Measurements from ENCODE around the gene PCDH19. TPM values are rescaled to one million over a fixed set of nuclear protein-coding genes. Genes with fewer than 3 reads are reported as not detected.
A peak's percentile ranks its signal among the peaks of the same experiment; 100 is the strongest.

Gene PCDH19
- total RNA-seq, 4 donors from 2014 or later: 0.68 to 3.1 (median 1.8) TPM

GRCh38 chrX:100411802-100412715 is 2.0 kb upstream of the PCDH19 start:
- Histone ChIP-seq H3K4me1 (peaks cover 31% of the 10 kb centered on the region), H3K36me3 (no peaks in the 10 kb centered on the region), H3K4me3 (no peak overlapping the region), H3K27ac (no peak overlapping the region), H3K9me3 (no peaks in the 10 kb centered on the region), H3K27me3 (peaks cover 45% of the 10 kb centered on the region)
- DNase-seq (ENCODE audit: low spot score in 2 of 2): no peak
- WGBS: 55% methylated on average over 36 of the region's 36 CpGs
- no peak for TF ChIP-seq EP300 (IDR thresholded peaks at IDR 0.05)
- no peak for TF ChIP-seq POLR2A (IDR thresholded peaks at IDR 0.05)
- TF ChIP-seq CTCF (IDR thresholded peaks at IDR 0.05): no peak
- TF ChIP-seq POLR2AphosphoS5 (IDR thresholded peaks at IDR 0.05): no peak

- WGBS: 44% methylated on average over 47 of the region's 53 CpGs
- Histone ChIP-seq H3K4me1 (peaks cover 31% of the 10 kb centered on the region), H3K9me3 (no peaks in the 10 kb centered on the region), H3K4me3 (peak overlapping the region; percentile 47), H3K27me3 (peaks cover 54% of the 10 kb centered on the region), H3K36me3 (no peaks in the 10 kb centered on the region), H3K27ac (no peak overlapping the region)
- TF ChIP-seq POLR2AphosphoS5 (IDR thresholded peaks at IDR 0.05) (no peak), EP300 (IDR thresholded peaks at IDR 0.05) (no peak), CTCF (IDR thresholded peaks at IDR 0.05) (no peak), POLR2A (IDR thresholded peaks at IDR 0.05) (no peak)
- DNase-seq (ENCODE audit: low spot score in 2 of 2): no peak
These were observed 1.1 kb upstream of the PCDH19 start for GRCh38 chrX:100410901-100411801.

GRCh38 chrX:100408713-100409609 is 1.1 kb downstream of the PCDH19 start:
- Histone ChIP-seq H3K27me3 (peaks cover 58% of the 10 kb centered on the region), H3K4me1 (peaks cover 31% of the 10 kb centered on the region), H3K36me3 (no peaks in the 10 kb centered on the region), H3K4me3 (peak overlapping the region; percentile 47), H3K9me3 (no peaks in the 10 kb centered on the region), H3K27ac (no peak overlapping the region)
- 43% methylated on average over 46 of the region's 87 CpGs for WGBS
- DNase-seq (ENCODE audit: low spot score in 2 of 2): no peak
- TF ChIP-seq CTCF (IDR thresholded peaks at IDR 0.05) (no peak), POLR2AphosphoS5 (IDR thresholded peaks at IDR 0.05) (no peak), EP300 (IDR thresholded peaks at IDR 0.05) (no peak), POLR2A (IDR thresholded peaks at IDR 0.05) (no peak)

GRCh38 chrX:100407784-100408712 is 2.0 kb downstream of the PCDH19 start:
- H3K36me3 ChIP-seq: no peaks in the 10 kb centered on the region
- no peak for DNase-seq (ENCODE audit: low spot score in 2 of 2)
- 42% methylated on average over 62 of the region's 90 CpGs for WGBS
- H3K4me3 ChIP-seq: peak overlapping the region; percentile 47
- H3K9me3 ChIP-seq: no peaks in the 10 kb centered on the region
- TF ChIP-seq POLR2AphosphoS5 (IDR thresholded peaks at IDR 0.05) (no peak), EP300 (IDR thresholded peaks at IDR 0.05) (no peak), POLR2A (IDR thresholded peaks at IDR 0.05) (no peak)
- H3K4me1 ChIP-seq: peaks cover 31% of the 10 kb centered on the region
- H3K27ac ChIP-seq: no peak overlapping the region
- H3K27me3 ChIP-seq: peaks cover 59% of the 10 kb centered on the region
